HFF-Myc (cell line): Measurements from ENCODE around the gene RNASEH2A.
A peak's percentile ranks its signal among the peaks of the same experiment; 100 is the strongest.

Experiments
- DNase-seq: peaks from one replicate; pipeline ENCODE4 v3.0.0-alpha.2; 2011; ENCODE audit warnings: low read depth; ENCODE audit errors: extremely low read depth
- H3K4me3 ChIP-seq: replicated peaks from 2 replicates; pipeline ENCODE4 v1.5.1; 2011; ENCODE audit warnings: low read depth, mild to moderate bottlenecking, control low read depth, low read length
- CTCF ChIP-seq: IDR thresholded peaks from 2 replicates; pipeline ENCODE4 v1.5.1; 2012; ENCODE audit warnings: mild to moderate bottlenecking, low read depth, low read length, control low read depth; ENCODE audit errors: missing control alignments

The RNASEH2A gene

GRCh38 chr19:12847159-12848139 is 41.1 kb downstream of the RNASEH2A start:
- H3K4me3 ChIP-seq = no peak overlapping the region
- TF ChIP-seq CTCF = peak; percentile 98
- DNase-seq = peak; percentile 48

DNA sequence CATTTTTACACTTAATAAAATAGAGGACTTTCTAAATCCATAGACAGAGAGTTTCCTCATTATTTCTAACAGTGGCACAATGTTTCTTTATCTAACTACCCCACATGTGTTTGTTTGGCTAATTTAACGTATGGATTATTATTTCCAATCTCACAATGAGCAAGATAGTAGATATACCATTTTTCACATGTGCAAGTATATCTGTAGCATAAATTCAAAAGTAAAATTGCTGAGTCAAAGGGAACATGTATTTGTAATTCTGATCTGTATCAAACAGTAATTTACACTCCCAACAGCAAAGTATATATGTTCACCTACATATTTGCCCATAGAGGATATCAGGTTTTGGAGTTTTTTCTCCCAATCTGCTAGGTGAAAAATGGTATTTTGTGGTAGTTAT is 50.3 kb downstream of the RNASEH2A start:
- no peak for TF ChIP-seq CTCF
- DNase-seq = no peak
- no peak overlapping the region for H3K4me3 ChIP-seq

DNA sequence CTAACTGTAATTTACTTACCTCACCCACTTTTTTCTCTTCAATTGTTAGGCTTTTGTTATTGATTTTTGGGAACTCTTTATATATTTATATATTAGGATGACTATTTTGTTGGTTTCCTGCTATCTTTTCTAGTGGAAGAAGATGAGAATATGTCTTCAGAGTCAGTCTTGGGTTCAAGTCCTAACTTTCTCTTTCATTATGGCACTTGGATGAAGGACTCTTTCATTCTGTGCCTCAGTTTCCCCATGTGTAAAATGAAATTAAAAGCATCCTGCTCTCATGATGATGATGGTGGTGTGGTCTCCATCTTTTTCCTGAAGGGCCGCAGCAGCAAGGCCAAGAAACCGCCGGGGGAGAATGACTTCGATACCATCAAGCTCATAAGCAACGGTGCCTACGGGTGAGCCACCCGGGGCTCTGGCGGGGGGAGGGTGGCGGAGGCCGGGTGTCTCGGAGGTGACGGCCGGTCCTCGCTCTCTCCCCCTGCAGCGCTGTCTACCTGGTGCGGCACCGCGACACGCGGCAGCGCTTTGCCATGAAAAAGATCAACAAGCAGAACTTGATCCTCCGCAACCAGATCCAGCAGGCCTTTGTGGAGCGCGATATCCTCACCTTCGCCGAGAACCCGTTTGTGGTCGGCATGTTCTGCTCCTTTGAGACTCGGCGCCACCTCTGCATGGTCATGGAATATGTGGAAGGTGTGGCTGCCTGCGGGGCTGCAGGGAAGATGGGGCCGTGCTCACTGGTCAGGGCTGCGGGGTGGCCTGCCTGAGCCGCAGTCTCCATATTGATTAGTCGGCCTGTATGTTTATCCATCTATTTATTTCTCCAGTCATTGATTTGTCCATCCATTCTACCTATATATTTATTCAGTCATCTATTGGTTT is 51.9 kb downstream of the RNASEH2A start:
- DNase-seq = no peak
- no peak overlapping the region for H3K4me3 ChIP-seq
- TF ChIP-seq CTCF = no peak

DNA sequence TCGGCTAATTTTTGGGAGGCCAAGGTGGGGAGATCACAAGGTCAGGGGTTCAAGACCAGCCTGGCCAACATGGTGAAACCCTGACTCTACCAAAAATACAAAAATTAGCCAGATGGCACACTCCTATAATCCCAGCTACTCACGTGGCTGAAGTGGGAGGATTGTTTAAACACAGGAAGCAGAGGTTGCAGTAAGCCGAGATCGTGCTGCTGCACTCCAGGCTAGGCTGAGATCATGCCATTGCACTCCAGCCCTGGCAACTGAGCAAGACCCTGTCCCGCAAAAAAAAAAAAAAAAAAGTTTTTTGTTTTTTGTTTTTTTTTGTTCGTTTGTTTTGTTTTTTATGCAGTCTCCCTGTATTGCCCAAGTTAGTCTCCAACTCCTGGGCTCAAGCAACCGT is 53.2 kb downstream of the RNASEH2A start:
- no peak overlapping the region for H3K4me3 ChIP-seq
- DNase-seq = no peak
- no peak for TF ChIP-seq CTCF
